Measurements from ENCODE around the gene MRPL58.

GRCh38 chr17:75032720-75033280 is 20.3 kb downstream of the MRPL58 start:
- TF ChIP-seq CTCF (IDR thresholded peaks at IDR 0.05) = no peak
- no peak for TF ChIP-seq POLR2A (IDR thresholded peaks at IDR 0.05)

Measured in body of pancreas (tissue), 4 donors.